KMS-11 (cell line): ENCODE results near the gene VAPB.
A peak's percentile ranks its signal among the peaks of the same experiment; 100 is the strongest.

Source experiments
- H2AFZ ChIP-seq: fragments of 200-600 bp; sonication (generic); 2 replicates; pipeline ENCODE4 v1.6.1; 2016; ENCODE audit warnings: antibody characterized with exemption, mixed run types, low read depth
- H3K27ac ChIP-seq: fragments of 200-600 bp; sonication (generic); 2 replicates; pipeline ENCODE4 v1.6.1; 2016; ENCODE audit warnings: mild to moderate bottlenecking, mixed run types
- H3K27me3 ChIP-seq: fragments of 200-600 bp; sonication (generic); 2 replicates; pipeline ENCODE4 v1.6.1; 2017; ENCODE audit warnings: mild to moderate bottlenecking, low read depth, mixed run types, moderate library complexity; ENCODE audit not compliant: insufficient read depth
- H3K36me3 ChIP-seq: fragments of 200-600 bp; sonication (generic); 2 replicates; pipeline ENCODE4 v1.6.1; 2017; ENCODE audit warnings: mild to moderate bottlenecking, mixed run types; ENCODE audit not compliant: insufficient read depth
- H3K4me1 ChIP-seq: fragments of 200-600 bp; sonication (generic); 2 replicates; pipeline ENCODE4 v1.6.1; 2016; ENCODE audit warnings: mild to moderate bottlenecking, low read depth, mixed run types; ENCODE audit not compliant: poor library complexity, severe bottlenecking
- H3K4me2 ChIP-seq: fragments of 200-600 bp; sonication (generic); 2 replicates; pipeline ENCODE4 v1.7.0; 2016; ENCODE audit warnings: mild to moderate bottlenecking, mixed run types
- H3K4me3 ChIP-seq: fragments of 200-600 bp; sonication (generic); IDR thresholded peaks from 2 replicates; pipeline ENCODE4 v1.6.1; 2017; ENCODE audit warnings: low read depth, low read length, mixed read lengths; ENCODE audit not compliant: insufficient read depth
- H3K79me2 ChIP-seq: fragments of 200-600 bp; sonication (generic); 2 replicates; pipeline ENCODE4 v1.6.1; 2016; ENCODE audit warnings: low read depth, mixed run types; ENCODE audit not compliant: insufficient read depth
- H3K9ac ChIP-seq: fragments of 200-600 bp; sonication (generic); 2 replicates; pipeline ENCODE4 v1.6.1; 2016; ENCODE audit warnings: mild to moderate bottlenecking, mixed run types
- H4K20me1 ChIP-seq: fragments of 200-600 bp; sonication (generic); 2 replicates; pipeline ENCODE4 v1.6.1; 2016; ENCODE audit warnings: mild to moderate bottlenecking, mixed run types; ENCODE audit not compliant: insufficient read depth
- TF ChIP-seq, protein P1 (sequence below): fragments of 200-600 bp; sonication (generic); conservative IDR thresholded peaks from 2 replicates; pipeline ENCODE4 v1.6.1; 2017; ENCODE audit warnings: low read depth, mild to moderate bottlenecking, antibody characterized with exemption, low read length, moderate library complexity, mixed read lengths

Gene VAPB

DNA sequence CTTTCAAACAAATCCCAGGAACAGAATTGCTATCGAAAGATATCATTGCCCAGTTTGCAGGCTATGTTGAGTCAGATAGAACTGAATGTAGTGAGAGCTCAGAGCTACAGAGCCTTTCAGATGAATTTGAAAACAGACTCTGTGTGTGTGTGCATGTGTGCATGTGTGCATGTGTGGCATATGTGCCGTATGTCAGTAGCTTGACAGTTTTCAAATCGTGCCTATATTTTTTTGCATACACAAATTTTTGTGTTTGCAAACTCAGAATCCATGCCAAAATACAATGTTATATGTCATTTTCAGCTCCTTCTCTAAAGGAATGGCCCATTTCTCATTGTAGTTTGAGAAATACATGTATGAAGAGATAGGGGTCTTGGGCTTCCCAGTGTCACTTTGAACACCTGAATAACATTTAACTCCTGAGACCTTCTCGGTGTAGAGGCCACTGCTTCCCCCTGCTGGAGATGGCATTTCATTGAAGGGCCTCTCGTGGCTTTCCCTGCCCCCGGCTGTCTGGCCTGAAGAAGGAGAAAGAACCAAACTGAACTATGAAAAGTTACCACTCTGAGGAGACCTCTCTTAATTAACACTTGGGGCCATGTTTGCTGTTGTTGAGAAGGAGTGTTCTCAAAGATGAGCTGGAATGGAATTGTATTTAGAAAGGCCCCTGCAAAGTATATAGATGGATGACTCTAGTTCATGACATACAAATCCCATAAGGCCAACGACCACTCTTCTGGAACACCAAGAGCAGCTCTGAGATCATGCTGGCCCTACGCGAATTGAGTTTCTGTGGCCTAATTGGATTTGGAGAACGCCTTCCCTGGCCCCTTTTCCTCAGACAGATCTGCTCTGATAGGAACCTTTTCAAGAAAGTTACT is 58.7 kb downstream of the VAPB start:
- Histone ChIP-seq H3K9ac (no peak overlapping the region), H3K27me3 (no peaks in the 10 kb centered on the region), H3K36me3 (no peaks in the 10 kb centered on the region; the same call in 1 of the 2 replicates), H2AFZ (no peak overlapping the region), H3K4me2 (no peak overlapping the region), H3K4me1 (peaks cover 6% of the 10 kb centered on the region), H3K27ac (no peak overlapping the region), H4K20me1 (no peaks in the 10 kb centered on the region), H3K79me2 (no peaks in the 10 kb centered on the region), H3K4me3 (no peak overlapping the region)
- TF ChIP-seq, protein P1, sequence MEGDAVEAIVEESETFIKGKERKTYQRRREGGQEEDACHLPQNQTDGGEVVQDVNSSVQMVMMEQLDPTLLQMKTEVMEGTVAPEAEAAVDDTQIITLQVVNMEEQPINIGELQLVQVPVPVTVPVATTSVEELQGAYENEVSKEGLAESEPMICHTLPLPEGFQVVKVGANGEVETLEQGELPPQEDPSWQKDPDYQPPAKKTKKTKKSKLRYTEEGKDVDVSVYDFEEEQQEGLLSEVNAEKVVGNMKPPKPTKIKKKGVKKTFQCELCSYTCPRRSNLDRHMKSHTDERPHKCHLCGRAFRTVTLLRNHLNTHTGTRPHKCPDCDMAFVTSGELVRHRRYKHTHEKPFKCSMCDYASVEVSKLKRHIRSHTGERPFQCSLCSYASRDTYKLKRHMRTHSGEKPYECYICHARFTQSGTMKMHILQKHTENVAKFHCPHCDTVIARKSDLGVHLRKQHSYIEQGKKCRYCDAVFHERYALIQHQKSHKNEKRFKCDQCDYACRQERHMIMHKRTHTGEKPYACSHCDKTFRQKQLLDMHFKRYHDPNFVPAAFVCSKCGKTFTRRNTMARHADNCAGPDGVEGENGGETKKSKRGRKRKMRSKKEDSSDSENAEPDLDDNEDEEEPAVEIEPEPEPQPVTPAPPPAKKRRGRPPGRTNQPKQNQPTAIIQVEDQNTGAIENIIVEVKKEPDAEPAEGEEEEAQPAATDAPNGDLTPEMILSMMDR: peak; percentile 60

DNA sequence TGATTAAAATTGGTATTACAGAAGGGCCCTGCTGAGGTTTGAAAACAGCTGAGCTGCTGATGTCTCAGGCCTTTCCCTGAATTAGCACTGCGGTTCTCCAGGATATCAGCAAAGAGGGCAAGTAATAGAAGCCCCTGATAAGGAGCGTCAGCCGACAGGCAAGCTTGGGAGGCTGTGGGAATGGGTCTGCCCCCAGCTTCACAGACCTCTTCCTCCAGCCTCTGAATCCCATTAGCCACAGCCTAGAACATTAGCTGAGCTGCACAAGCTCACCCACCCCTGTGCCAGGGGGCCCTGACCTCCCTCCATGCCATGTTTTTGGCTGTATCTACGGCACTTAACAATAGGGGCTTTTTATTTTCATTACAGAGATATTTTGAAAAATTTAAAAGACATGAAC is 59.9 kb downstream of the VAPB start:
- Histone ChIP-seq H3K79me2 (no peaks in the 10 kb centered on the region), H3K36me3 (no peaks in the 10 kb centered on the region; the same call in 1 of the 2 replicates), H3K9ac (no peak overlapping the region), H3K4me3 (no peak overlapping the region), H3K27ac (no peak overlapping the region), H3K27me3 (no peaks in the 10 kb centered on the region), H3K4me2 (no peak overlapping the region), H2AFZ (no peak overlapping the region), H4K20me1 (no peaks in the 10 kb centered on the region), H3K4me1 (peaks cover 6% of the 10 kb centered on the region)
- TF ChIP-seq, protein P1: no peak

DNA sequence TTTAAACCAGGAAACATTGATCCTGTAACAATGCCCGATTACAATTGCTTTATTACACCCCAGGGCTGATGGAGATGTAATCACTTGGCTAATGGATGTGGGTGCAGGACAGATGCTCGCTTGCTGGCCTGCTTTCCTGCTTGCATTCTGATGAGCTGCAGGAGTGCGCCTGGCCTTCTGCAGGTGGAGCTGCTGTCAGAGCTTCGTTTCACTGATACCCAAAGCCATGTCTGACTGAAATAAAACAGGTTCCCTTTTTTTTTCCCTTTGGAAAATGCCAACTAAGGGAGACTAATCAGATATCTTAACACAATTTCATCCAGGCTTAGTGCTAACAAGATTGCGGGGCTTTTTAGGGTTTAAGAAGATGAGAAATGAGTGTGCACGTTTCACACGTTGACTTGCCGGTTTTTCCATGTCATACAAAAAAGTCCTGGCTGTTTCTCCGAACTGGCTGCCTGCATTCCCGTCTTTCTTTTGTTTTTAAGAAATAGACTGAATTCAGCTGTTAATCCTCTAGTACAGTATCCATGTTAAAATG is 60.7 kb downstream of the VAPB start:
- no peak overlapping the region for H3K4me2 ChIP-seq
- TF ChIP-seq, protein P1: no peak
- H3K27me3 ChIP-seq: no peaks in the 10 kb centered on the region
- H4K20me1 ChIP-seq: no peaks in the 10 kb centered on the region
- H3K79me2 ChIP-seq: no peaks in the 10 kb centered on the region
- H3K27ac ChIP-seq: no peak overlapping the region
- H2AFZ ChIP-seq: no peak overlapping the region
- H3K4me1 ChIP-seq: peaks cover 6% of the 10 kb centered on the region
- H3K4me3 ChIP-seq: no peak overlapping the region
- no peak overlapping the region for H3K9ac ChIP-seq
- H3K36me3 ChIP-seq: no peaks in the 10 kb centered on the region; the same call in 1 of the 2 replicates

DNA sequence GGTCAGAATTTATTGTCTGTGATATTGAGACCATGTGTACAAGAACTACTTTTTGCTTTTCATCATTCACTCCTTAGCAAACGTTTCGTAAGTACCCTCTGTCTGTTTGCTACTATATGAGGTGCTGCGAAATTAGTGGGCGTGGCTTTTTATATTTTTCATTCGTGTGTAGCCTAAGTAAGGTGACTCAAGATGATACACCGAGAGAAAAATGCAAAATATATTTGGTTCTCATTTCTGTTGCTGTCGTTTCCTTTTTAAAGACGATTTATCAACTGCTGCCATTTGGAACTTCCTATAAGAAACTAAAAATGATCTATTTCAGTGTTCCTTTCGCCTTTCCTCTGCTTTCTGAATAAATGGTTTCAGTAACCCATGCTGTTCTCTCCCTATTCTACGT is 61.2 kb downstream of the VAPB start:
- H3K4me1 ChIP-seq: peaks cover 6% of the 10 kb centered on the region
- no peak overlapping the region for H3K4me3 ChIP-seq
- H3K79me2 ChIP-seq: no peaks in the 10 kb centered on the region
- H3K27me3 ChIP-seq: no peaks in the 10 kb centered on the region
- no peak overlapping the region for H2AFZ ChIP-seq
- TF ChIP-seq, protein P1: no peak
- H3K4me2 ChIP-seq: no peak overlapping the region
- no peak overlapping the region for H3K9ac ChIP-seq
- no peak overlapping the region for H3K27ac ChIP-seq
- H4K20me1 ChIP-seq: no peaks in the 10 kb centered on the region
- no peaks in the 10 kb centered on the region; the same call in 1 of the 2 replicates for H3K36me3 ChIP-seq
